Fibroblast of mammary gland (primary cell): ENCODE results near the gene TGM2.

Experiments
- DNase-seq: peaks from one replicate; pipeline ENCODE4 v3.0.0-alpha.2; 2010; ENCODE audit warnings: low read depth
- H3K4me3 ChIP-seq: 2 replicates; pipeline ENCODE4 v1.5.1; 2011; ENCODE audit warnings: low read depth, mild to moderate bottlenecking, low read length, moderate library complexity; ENCODE audit not compliant: control insufficient read depth
- CTCF ChIP-seq: conservative IDR thresholded peaks from 2 replicates; pipeline ENCODE4 v1.5.1; 2011; ENCODE audit warnings: low read depth, low read length, inconsistent platforms; ENCODE audit not compliant: control insufficient read depth, insufficient read depth

TGM2 gene

GRCh38 chr20:38167851-38168760 lies 3.0 kb upstream of the TGM2 start:
- peak; percentile 92 for DNase-seq
- no peak overlapping the region for H3K4me3 ChIP-seq
- TF ChIP-seq CTCF = no peak

- TF ChIP-seq CTCF = no peak
- H3K4me3 ChIP-seq = no peak overlapping the region
- no peak for DNase-seq
Observed at GRCh38 chr20:38167328-38167850, 2.3 kb upstream of the TGM2 start.

- DNase-seq = no peak
- TF ChIP-seq CTCF = no peak
- no peak overlapping the region for H3K4me3 ChIP-seq
Observed at GRCh38 chr20:38166703-38167233, 1.7 kb upstream of the TGM2 start.

- TF ChIP-seq CTCF = no peak
- H3K4me3 ChIP-seq = no peak overlapping the region
- no peak for DNase-seq
Observed at GRCh38 chr20:38165966-38166702, 1.1 kb upstream of the TGM2 start.

- H3K4me3 ChIP-seq = peak overlapping the region; percentile 45
- no peak for DNase-seq
- TF ChIP-seq CTCF = no peak
Observed at GRCh38 chr20:38164624-38165088, 414 bp downstream of the TGM2 start.

- H3K4me3 ChIP-seq = no peak overlapping the region
- DNase-seq = no peak
- TF ChIP-seq CTCF = no peak
Observed at GRCh38 chr20:38164069-38164468, 1.0 kb downstream of the TGM2 start.
